PFSK-1 (cell line): ENCODE measurements around the gene DCTN3.

Experiments used
- POLR2AphosphoS5 ChIP-seq: IDR thresholded peaks from 2 replicates; pipeline ENCODE4 v1.6.1; 2012; ENCODE audit warnings: low read depth, mild to moderate bottlenecking, control low read depth, low read length, moderate library complexity
- SIN3A ChIP-seq: IDR thresholded peaks from 2 replicates; pipeline ENCODE4 v1.6.1; 2012; ENCODE audit warnings: mild to moderate bottlenecking, low read length, moderate library complexity, borderline replicate concordance; ENCODE audit not compliant: insufficient read depth

- TF ChIP-seq POLR2AphosphoS5 = no peak
- TF ChIP-seq SIN3A = no peak
Observed at GRCh38 chr9:34629491-34629808, 9.2 kb upstream of the DCTN3 start.
